ENCODE measurements around the gene WNT8B.

The WNT8B gene

DNA sequence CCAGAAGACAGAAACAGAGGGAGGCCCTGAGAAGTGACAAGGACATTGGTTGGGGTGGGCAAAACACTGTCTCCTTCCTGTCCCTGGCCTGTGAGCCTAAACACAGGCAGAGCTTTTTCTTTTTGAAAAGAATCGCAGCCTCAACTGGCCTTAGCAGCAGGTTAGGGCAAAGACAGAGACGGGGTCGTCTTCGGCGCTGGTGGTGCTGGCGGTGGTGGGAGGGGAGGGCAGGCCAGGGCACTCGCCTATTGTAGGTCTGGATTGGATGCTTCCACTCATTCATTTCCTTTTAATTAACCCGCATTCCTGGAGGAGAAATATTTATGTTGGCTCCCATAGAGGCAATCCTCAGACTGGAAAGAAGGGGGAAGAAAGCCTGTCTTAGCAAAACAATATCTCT, 22.6 kb downstream of the WNT8B start:
- Histone ChIP-seq H3K9me3 (ENCODE audit: severe bottlenecking) (no peaks in the 10 kb centered on the region), H3K27me3 (ENCODE audit: insufficient read depth, poor library complexity, severe bottlenecking) (peaks cover 31% of the 10 kb centered on the region), H3K4me1 (ENCODE audit: insufficient read depth, poor library complexity, severe bottlenecking) (no peaks in the 10 kb centered on the region), H3K4me3 (ENCODE audit: severe bottlenecking) (no peak overlapping the region), H3K27ac (ENCODE audit: poor library complexity, severe bottlenecking) (no peak overlapping the region), H3K36me3 (ENCODE audit: low read depth) (0 out of 2 replicates have a peak, but pooled peaks cover 1% of the 10 kb centered on the region)
- no peak for TF ChIP-seq CTCF (IDR thresholded peaks at IDR 0.05; ENCODE audit: poor library complexity, severe bottlenecking)
- ATAC-seq (ENCODE audit: low read depth) = no peak
- DNase-seq (ENCODE audit: low spot score) = no peak

DNA sequence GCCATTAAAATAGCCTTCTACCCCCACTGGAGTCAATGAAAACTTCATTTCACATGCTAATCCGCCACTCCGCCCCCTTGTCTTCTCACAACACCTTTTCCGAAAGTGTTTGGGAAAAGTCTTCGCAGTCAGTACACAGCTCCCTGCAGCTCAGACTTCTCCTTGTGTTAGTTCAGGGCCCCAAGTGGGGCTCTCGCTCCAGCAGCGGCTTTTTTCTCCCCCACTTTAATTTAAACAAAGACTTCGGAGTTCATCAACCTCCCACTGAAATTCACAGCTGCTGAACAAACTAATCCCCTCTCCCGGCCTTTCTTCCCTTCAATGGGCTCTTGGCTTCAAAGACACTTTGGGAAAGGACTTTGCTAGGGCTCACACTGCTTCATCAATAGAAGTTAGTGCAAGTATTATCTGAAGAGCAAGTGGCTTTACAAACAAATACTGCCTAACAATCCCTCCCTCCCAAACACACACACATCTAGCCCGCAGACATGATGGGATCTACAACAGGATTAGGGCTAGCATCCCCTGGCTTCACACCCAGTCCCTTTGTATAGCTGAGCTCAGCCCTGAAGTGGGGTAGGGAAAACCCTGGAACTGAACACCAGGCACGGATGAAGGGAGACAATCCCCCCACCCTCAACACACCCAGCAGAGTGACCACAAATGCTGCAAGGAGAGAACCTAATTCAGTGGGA, 23.1 kb downstream of the WNT8B start:
- no peak for ATAC-seq (ENCODE audit: low read depth)
- DNase-seq (ENCODE audit: low spot score) = no peak
- 0 out of 2 replicates have a peak, but pooled peaks cover 3% of the 10 kb centered on the region for H3K36me3 ChIP-seq (ENCODE audit: low read depth)
- no peak overlapping the region for H3K27ac ChIP-seq (ENCODE audit: poor library complexity, severe bottlenecking)
- H3K9me3 ChIP-seq (ENCODE audit: severe bottlenecking) = no peaks in the 10 kb centered on the region
- H3K27me3 ChIP-seq (ENCODE audit: insufficient read depth, poor library complexity, severe bottlenecking) = peaks cover 25% of the 10 kb centered on the region
- no peak for TF ChIP-seq CTCF (IDR thresholded peaks at IDR 0.05; ENCODE audit: poor library complexity, severe bottlenecking)
- H3K4me3 ChIP-seq (ENCODE audit: severe bottlenecking) = no peak overlapping the region
- no peaks in the 10 kb centered on the region for H3K4me1 ChIP-seq (ENCODE audit: insufficient read depth, poor library complexity, severe bottlenecking)

DNA sequence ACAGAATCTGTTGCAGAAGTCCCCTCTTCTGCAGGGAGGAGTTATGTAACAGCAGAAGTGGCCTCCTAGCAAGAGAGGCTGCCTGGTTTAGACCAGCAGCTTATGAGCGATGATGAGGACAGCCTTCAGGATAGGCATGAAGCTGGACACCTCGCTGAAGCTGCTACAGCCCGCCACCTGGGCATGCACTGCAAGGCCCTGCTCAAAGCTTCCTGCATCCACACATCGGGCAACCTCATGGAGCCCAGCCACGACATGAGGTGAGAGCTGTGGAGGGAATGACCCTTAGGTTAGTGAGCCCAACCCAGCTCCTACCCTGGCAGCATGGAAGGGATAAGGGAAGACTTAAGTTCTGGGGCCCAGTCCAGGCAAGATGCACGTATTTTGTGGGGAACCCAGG, 24.7 kb downstream of the WNT8B start:
- TF ChIP-seq CTCF (IDR thresholded peaks at IDR 0.05; ENCODE audit: poor library complexity, severe bottlenecking) = no peak
- 0 out of 2 replicates have a peak, but pooled peaks cover 3% of the 10 kb centered on the region for H3K36me3 ChIP-seq (ENCODE audit: low read depth)
- no peak overlapping the region for H3K4me3 ChIP-seq (ENCODE audit: severe bottlenecking)
- ATAC-seq (ENCODE audit: low read depth) (no peak), DNase-seq (ENCODE audit: low spot score) (no peak)
- no peaks in the 10 kb centered on the region for H3K9me3 ChIP-seq (ENCODE audit: severe bottlenecking)
- H3K4me1 ChIP-seq (ENCODE audit: insufficient read depth, poor library complexity, severe bottlenecking) = no peaks in the 10 kb centered on the region
- peaks cover 11% of the 10 kb centered on the region for H3K27me3 ChIP-seq (ENCODE audit: insufficient read depth, poor library complexity, severe bottlenecking)
- H3K27ac ChIP-seq (ENCODE audit: poor library complexity, severe bottlenecking) = no peak overlapping the region

DNA sequence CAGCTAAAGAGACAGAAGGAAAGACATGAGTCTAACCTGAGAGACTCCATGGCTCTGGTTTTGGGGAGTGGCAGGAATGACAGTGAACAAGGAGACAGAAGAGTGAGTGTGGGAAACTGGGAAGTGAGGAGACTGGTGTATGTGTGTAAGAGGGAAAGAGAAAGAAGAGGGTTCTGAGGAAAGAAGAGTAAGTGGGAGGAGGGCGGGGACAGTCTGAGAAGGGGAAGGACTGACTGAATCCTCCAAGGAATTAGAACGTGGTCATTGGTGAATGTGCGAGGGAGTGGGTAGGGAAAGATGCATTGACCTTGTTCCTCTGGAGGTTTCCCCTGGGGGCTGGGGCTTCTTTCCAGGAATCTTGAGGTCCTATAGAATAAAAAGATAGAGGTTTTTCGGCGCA, 26.6 kb downstream of the WNT8B start:
- Histone ChIP-seq H3K27ac (ENCODE audit: poor library complexity, severe bottlenecking) (no peak overlapping the region), H3K36me3 (ENCODE audit: low read depth) (0 out of 2 replicates have a peak, but pooled peaks cover 3% of the 10 kb centered on the region), H3K9me3 (ENCODE audit: severe bottlenecking) (no peaks in the 10 kb centered on the region), H3K4me1 (ENCODE audit: insufficient read depth, poor library complexity, severe bottlenecking) (no peaks in the 10 kb centered on the region), H3K27me3 (ENCODE audit: insufficient read depth, poor library complexity, severe bottlenecking) (no peaks in the 10 kb centered on the region), H3K4me3 (ENCODE audit: severe bottlenecking) (no peak overlapping the region)
- no peak for DNase-seq (ENCODE audit: low spot score)
- TF ChIP-seq CTCF (IDR thresholded peaks at IDR 0.05; ENCODE audit: poor library complexity, severe bottlenecking) = no peak
- ATAC-seq (ENCODE audit: low read depth) = no peak

DNA sequence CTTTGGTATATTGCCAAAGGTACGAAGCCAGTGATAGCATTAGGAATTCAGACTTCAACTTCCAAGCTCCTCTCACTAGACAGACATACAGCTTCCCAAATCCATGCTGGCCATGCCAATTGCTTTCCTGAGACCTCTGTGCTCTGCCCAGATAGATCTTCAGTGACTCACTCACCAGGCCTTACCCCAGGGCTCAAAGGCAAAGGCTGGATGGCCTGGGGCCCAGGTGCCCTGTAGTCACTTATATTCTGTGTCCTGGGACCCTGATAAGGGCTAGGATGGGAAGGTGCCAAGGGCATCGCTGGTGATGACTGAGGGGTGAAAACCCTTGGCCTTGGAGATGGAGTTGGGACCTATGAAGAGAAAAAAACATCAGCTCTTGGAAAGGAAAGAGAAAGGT, 27.7 kb downstream of the WNT8B start:
- ATAC-seq (ENCODE audit: low read depth) (no peak), DNase-seq (ENCODE audit: low spot score) (no peak)
- Histone ChIP-seq H3K27ac (ENCODE audit: poor library complexity, severe bottlenecking) (no peak overlapping the region), H3K9me3 (ENCODE audit: severe bottlenecking) (no peaks in the 10 kb centered on the region), H3K27me3 (ENCODE audit: insufficient read depth, poor library complexity, severe bottlenecking) (no peaks in the 10 kb centered on the region), H3K4me1 (ENCODE audit: insufficient read depth, poor library complexity, severe bottlenecking) (no peaks in the 10 kb centered on the region), H3K4me3 (ENCODE audit: severe bottlenecking) (no peak overlapping the region), H3K36me3 (ENCODE audit: low read depth) (0 out of 2 replicates have a peak, but pooled peaks cover 3% of the 10 kb centered on the region)
- no peak for TF ChIP-seq CTCF (IDR thresholded peaks at IDR 0.05; ENCODE audit: poor library complexity, severe bottlenecking)

Data from RWPE2 (cell line).